Lung (tissue), 12 donors: ENCODE data around the gene ANO2. TPM values are rescaled to one million over a fixed set of nuclear protein-coding genes. Genes with fewer than 3 reads are reported as not detected.

Experiments
- ATAC-seq: fragments of 200-7000 bp; cut with Tn5 transposase; one replicate; pipeline ENCODE4 v1.9.1; 2020; ENCODE audit warnings: moderate number of reproducible peaks; ENCODE audit not compliant: insufficient read depth, low FRiP score
- DNase-seq, 3 donors: peaks; one replicate each; pipeline ENCODE4 v3.0.0-alpha.2; 2013 to 2017
- H3K27ac ChIP-seq, 2 donors: one replicate each; pipeline ENCODE4 v1.5.1; 2013; ENCODE audit warnings: mild to moderate bottlenecking in 2 of 2, moderate library complexity in 2 of 2, control low read depth in 1 of 2, inconsistent platforms in 1 of 2, low read depth in 1 of 2, low read length in 1 of 2
- H3K27me3 ChIP-seq, 3 donors: one replicate each; pipeline ENCODE4 v1.5.1; 2013; ENCODE audit warnings: low read length in 2 of 3; ENCODE audit not compliant: control insufficient read depth in 3 of 3, insufficient read depth in 3 of 3
- H3K36me3 ChIP-seq, 4 donors: one replicate each; pipeline ENCODE4 v1.5.1; 2013; ENCODE audit warnings: low read length in 4 of 4, mild to moderate bottlenecking in 1 of 4, moderate library complexity in 1 of 4; ENCODE audit not compliant: control insufficient read depth in 4 of 4, insufficient read depth in 4 of 4
- H3K4me1 ChIP-seq, 5 donors: one replicate each; pipeline ENCODE4 v1.5.1; 2013; ENCODE audit warnings: low read length in 5 of 5, mild to moderate bottlenecking in 2 of 5, moderate library complexity in 1 of 5; ENCODE audit not compliant: control insufficient read depth in 5 of 5, insufficient read depth in 5 of 5
- H3K4me3 ChIP-seq: one replicate; pipeline ENCODE4 v1.5.1; 2013; ENCODE audit warnings: mild to moderate bottlenecking, control low read depth, moderate library complexity
- H3K9ac ChIP-seq, 2 donors: one replicate each; pipeline ENCODE4 v1.5.1; 2013; ENCODE audit warnings: low read length in 2 of 2, control low read depth in 1 of 2; ENCODE audit not compliant: insufficient read depth in 1 of 2
- H3K9me3 ChIP-seq, 4 donors: one replicate each; pipeline ENCODE4 v1.5.1; 2013; ENCODE audit warnings: low read length in 3 of 4, mild to moderate bottlenecking in 1 of 4, moderate library complexity in 1 of 4; ENCODE audit not compliant: control insufficient read depth in 4 of 4, insufficient read depth in 3 of 4
- CTCF ChIP-seq: IDR thresholded peaks from 2 replicates; pipeline ENCODE4 v1.5.1; 2012; ENCODE audit warnings: mild to moderate bottlenecking; ENCODE audit errors: control extremely low read depth, extremely low read depth
- whole genome bisulfite sequencing, 2 donors: extraction: QIAGEN DNeasy Blood & Tissue Kit; methylation state at CpG; one replicate each; pipeline ENCODE4 v1.1.7; 2013; 5-methylcytosine and 5-hydroxymethylcytosine counted together
- polyA plus RNA-seq, 2 donors: library from polyadenylated mRNA; stranded (reverse); fragments of 200-250 nt; gene quantifications; one replicate each; pipeline ENCODE4 v1.2.1, GENCODE V29; 2013
- total RNA-seq, 2 donors: library from RNA; depleted of rRNA in 1 of 2; stranded (reverse); fragments of >200 nt in 1 of 2; gene quantifications; one replicate each; pipeline ENCODE4 v1.2.1, GENCODE V29; 2014 to 2021
- donor health status: control.
- donor health status: control.
- donor health status: Bipolar disorder and iron deficiency.
- donor health status: healthy.
- donor health status: DM: yes; HTN: yes; CAD: no.

ANO2 gene
- total and polyA plus RNA-seq, 4 donors, result 5.9 to 11.3 (median 7.4) TPM

- Histone ChIP-seq H3K27me3 (peaks cover 0 to 6% (median 0%) of the 10 kb centered on the region in 3 donors), H3K4me3 (no peak overlapping the region), H3K36me3 (no peaks in the 10 kb centered on the region), H3K9me3 (peaks cover 0 to 2% (median 0%) of the 10 kb centered on the region in 4 donors), H3K4me1 (peaks cover 0 to 3% (median 0%) of the 10 kb centered on the region in 5 donors), H3K9ac (no peak overlapping the region), H3K27ac (no peak overlapping the region)
- DNase-seq, result no peak
- 86 to 87% methylated on average over 6 of the region's 6 CpGs for WGBS, 2 donors
- TF ChIP-seq CTCF, result no peak
- no peak for ATAC-seq
Measured at GRCh38 chr12:5746036-5746908, 198.8 kb downstream of the ANO2 start.

- Histone ChIP-seq H3K4me1 (peaks cover 0 to 3% (median 0%) of the 10 kb centered on the region in 5 donors), H3K9ac (no peak overlapping the region), H3K9me3 (peaks cover 0 to 2% (median 0%) of the 10 kb centered on the region in 4 donors), H3K36me3 (no peaks in the 10 kb centered on the region), H3K4me3 (no peak overlapping the region), H3K27me3 (peaks cover 0 to 6% (median 0%) of the 10 kb centered on the region in 3 donors), H3K27ac (no peak overlapping the region)
- TF ChIP-seq CTCF, result peak; percentile 62
- 24 to 25% methylated on average over 6 of the region's 6 CpGs for WGBS, 2 donors
- DNase-seq (peak; percentile 69 to 83 (median 76)), ATAC-seq (peak; percentile 69)
Measured at GRCh38 chr12:5745251-5745888, 199.7 kb downstream of the ANO2 start.

- 24 to 52% methylated on average over 2 of the region's 2 CpGs for WGBS, 2 donors
- ATAC-seq, result no peak
Measured at GRCh38 chr12:5742258-5742657, 202.8 kb downstream of the ANO2 start.

More at GRCh38 chr12:5742258-5742657, 202.8 kb downstream of the ANO2 start:
- H3K4me3 ChIP-seq, result no peak overlapping the region
- no peak overlapping the region for H3K9ac ChIP-seq
- no peak for DNase-seq
- H3K27ac ChIP-seq, result no peak overlapping the region
- H3K9me3 ChIP-seq, result no peaks in the 10 kb centered on the region
- no peaks in the 10 kb centered on the region for H3K27me3 ChIP-seq
- peaks cover 0 to 8% (median 0%) of the 10 kb centered on the region in 5 donors for H3K4me1 ChIP-seq
- peaks cover 0 to 2% (median 0%) of the 10 kb centered on the region in 4 donors for H3K36me3 ChIP-seq
- TF ChIP-seq CTCF, result no peak
